HG03135 (cell line): Measurements from ENCODE around the gene ATG12.
"Not testable (repeated sequence)": the region's sequence is repeated elsewhere in the genome, so short reads cannot be mapped to it uniquely, and the experiment has no call there.

Experiments used
- ATAC-seq: cut with Tn5 transposase; IDR thresholded peaks from one replicate; pipeline ENCODE4 v1.9.1; 2021; ENCODE audit warnings: mild to moderate bottlenecking, moderate library complexity; ENCODE audit not compliant: unreplicated experiment

The ATG12 gene

DNA sequence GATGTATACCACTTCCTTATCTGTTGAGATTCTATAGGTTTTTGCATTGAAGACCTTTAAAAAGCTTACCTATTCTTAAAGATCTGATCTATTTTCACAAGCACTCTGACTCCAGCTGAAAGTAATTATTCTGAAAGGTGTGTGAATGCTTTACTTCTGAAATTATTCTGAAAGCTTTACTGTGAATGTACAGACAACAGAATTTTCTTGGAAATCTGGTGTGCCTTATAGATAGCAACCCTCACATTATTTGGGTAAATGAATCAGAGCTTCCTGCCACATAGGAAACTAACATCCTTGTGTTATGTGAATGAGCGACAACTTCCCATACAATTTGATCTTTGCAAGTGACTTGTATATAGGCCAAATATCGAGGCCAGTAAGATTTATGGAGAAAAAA, 31.4 kb downstream of the ATG12 start:
- ATAC-seq = no peak

DNA sequence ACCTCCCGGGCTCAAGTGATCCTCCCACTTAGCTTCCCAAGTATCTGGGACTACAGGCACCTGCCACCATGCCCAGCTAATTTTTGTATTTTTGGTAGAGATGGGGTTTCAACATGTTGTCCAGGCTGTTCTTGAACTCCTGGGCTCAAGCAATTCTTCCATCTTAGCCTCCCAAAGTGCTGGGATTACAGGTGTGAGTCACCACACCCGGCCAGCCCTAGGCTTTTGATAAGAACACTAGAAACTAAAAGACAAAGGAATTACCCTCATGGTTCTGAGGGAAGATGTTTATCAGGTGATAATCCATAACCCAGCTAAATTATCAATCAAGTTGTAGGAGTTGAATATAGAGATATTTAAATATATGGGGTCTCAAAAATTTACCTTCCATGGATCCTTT, 33.3 kb downstream of the ATG12 start:
- ATAC-seq = not testable (repeated sequence)

DNA sequence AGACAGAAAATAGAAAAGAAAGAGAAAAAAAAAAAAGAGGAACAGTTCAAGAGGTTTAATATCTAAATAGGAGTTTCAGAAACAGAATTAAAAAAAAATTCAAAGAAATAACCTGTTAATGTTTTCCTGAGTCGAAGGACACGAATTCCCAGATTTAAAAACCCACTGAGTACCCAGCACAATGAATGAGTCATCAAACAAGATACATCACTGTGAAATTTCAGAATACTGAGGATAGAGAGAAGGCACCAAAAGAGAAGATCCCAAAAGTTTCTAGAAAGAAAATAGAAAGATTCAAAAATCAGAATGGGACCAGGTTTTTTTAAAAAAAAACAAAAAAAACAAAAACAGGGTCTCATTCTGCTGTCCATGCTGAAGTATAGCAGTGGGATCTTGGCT, 33.7 kb downstream of the ATG12 start:
- no peak for ATAC-seq

DNA sequence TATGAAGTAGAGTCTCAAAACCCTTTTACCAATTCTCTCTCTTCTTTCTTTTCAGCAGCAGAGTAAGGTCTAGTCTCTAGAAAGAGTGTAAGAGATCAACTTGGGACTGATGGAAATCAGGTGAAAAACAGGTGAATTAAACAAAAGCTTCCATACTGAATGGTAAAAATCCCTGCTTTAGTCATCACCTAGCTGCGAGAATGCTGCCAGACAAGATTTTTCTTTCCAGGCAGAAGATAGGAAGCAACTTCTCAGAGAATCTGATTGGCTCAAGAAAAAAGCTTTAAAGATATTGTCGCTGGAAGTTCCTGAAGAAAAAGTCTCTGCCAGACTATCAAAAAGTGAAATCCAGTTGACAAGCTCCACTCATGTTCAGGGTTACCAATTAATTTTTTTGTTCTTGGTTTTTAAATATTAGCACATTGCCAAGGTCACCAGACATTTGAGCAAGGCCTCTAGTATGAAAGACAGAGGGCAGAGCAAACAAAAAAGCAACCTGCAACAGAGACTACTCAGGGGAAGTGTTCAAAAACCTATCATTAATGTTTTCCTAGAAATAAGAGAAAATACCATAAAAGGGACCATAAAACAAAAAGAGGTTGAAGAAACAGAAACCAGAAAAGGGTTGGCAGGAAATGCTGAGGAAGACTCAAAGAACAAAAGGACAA, 34.2 kb downstream of the ATG12 start:
- ATAC-seq = no peak

DNA sequence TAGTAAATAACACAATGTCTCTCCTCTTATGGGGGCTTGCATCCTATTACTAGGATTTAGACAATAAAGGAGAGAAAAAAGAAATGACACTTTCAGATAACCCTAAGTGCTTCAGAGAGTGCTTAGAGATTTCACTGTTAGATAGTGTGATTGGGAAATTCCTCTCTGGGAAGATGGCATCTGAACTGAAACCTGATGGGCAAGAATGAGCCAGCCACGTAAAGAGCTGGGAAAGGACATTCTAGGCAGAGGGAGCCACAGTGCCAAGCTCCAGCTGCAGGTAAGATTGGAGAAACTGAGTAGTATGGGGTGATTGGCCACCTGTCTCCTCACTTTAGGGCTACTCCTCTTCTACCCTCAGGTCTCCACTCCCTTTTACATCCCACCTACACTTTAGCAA, 39.4 kb downstream of the ATG12 start:
- ATAC-seq = no peak

DNA sequence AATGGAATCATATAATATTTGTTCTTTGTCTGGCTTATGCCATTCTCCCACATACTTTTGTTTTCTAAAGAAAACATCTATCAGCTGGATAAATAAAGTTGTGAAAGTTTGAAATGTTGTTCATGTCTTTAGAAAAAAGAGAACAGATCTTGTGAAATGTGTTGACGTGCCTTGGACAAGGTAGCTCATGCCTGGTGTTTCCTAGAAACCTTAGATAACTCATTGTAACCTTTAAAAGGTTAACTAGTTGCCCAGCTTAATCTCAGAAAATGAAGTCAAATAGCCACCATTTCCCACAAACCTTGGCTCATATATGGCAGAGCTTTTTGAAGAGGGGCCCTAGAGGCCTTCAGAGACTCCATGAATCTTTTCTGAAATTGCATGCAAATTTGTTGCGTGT, 40.2 kb downstream of the ATG12 start:
- ATAC-seq = no peak

DNA sequence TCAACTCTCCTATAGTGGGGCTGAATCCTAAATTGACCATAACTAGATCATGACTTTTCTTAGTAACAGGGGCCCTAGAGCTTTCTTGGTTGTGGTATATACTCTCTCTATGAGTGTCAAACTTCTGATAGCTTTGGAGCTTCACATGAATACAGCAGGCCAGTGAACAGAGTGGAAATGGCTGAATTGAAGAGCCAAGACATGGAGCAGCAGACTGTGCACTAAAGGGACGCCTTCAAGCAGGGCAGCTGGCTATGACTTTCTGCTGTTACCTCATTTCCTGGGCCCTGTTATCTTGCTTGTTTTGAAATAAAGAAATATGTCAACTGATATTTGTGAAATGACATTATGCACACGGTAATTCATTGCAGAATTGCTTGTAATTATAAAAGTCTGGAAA, 41.3 kb downstream of the ATG12 start:
- ATAC-seq = no peak

DNA sequence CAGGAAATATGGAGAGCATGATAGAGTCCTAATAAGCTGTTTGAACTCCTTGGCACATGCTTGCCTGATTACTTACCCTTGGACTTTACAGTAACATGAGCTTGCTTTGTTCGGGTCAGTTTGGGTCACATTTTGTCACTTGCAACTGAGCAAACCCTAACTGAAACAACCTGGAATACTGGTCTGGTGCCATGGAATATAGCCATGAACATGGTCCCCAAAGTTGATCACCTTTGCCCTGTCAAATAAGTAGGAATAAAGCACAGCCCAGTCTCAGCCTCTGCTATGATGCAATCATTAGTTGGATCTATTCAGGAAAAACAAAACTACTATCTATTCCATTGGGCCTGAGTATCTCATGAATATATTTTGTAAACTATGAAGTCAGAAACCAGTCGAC, 43.1 kb downstream of the ATG12 start:
- ATAC-seq = no peak

DNA sequence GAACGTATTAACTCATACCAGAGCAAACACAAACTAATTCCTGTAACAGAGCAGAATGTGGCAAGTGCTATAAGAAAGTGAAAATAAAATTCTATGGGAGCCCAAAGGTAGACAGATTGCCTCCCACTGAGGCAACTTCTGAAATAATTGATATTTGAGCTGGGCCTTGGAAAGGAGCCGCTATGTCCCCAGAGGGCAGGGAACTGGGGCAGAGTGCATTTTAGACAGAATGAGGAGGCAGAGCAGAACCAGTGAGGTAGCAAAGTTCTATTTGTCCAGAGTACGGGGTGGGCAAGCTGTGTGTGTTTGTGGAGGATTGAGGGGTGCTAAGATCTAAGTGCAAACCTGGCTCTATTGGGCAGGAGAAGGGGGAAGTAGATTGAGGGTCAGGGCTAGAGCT, 44.7 kb downstream of the ATG12 start:
- ATAC-seq = no peak

DNA sequence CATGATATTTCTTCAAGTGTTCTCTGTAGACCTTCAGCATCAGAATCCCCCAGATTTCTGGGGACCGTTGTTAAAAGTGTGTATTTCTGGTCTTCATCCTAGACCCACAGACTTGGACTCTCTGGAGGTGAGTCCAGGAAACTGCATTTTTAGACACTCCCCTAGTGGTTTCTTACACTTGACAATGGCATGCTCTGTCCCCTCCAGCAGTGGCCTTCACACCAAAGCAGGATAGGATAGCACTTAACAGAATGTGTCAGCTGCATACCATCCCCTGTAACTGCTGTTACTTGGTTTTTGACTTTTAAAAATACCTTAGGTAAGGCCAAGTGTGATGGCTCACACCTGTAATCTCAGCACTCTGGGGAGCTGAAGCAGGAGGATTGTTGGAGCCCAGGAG, 45.7 kb downstream of the ATG12 start:
- ATAC-seq = no peak

DNA sequence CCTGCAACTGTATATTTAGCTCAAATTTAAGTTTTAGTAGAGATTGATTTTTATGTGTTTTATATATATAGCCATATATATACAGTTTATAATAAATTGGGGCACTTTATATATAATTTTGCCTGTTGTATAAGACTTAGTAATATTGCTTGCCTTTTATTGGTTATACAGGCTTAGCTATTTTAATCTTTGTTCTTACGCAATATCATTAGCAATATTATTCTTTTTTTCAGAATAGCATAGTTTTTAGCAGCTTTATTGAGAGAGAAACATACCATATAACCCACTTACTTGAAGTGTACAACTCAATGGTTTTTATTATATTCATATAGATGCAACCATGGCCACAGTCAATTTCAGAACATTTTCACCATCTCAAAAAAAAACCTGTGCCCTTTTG, 52.9 kb downstream of the ATG12 start:
- no peak for ATAC-seq

DNA sequence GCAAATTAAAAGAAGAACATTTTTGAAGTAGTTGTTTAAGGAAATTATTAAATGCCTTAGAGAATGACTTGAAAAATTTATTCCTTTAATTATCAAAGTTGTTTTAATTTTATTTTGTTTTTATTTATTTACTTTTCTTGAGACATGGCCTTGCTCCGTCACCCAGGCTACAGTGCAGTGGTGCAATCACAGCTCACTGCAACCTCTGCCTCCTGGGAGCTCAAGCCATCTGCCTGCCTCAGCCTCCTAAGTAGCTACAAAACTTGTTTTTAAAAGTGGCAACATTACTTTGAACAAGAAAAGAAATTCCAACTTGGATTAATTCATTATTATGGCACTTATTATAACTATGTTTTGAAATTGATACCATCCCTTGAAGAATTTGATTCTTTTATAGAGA, 53.9 kb downstream of the ATG12 start:
- ATAC-seq = no peak

DNA sequence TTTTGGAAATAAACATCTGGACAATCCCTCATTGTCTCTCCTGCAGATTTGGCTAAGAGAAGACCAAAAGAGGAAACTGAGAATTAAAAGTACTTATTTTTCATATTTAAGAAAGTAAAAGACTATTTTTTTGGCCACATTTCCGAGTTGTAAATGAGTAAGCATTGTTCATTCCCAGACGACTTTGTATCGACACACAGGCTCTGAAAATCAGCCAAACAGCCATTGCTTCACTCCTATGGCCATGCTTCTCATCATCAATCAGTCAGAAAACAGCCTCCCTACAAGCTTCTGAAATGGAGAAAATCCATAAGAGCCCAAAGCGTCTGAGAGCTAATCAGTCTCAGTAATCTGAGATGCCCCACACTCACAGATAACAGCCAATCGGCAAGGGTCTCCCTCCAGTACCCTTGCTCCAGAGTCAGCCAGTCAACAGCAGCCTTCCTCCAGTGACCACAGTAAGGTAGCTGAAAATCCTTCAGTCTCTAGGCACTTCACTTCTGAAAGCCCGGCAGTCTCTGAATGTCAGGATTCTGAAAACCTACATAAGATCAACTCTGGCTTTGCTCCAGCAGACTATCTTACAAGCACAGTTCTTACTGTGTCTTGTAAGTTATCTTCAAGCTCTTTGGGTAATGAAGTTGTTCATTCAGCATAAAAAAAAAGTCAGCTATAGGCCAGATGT, 55.8 kb downstream of the ATG12 start:
- ATAC-seq = no peak

DNA sequence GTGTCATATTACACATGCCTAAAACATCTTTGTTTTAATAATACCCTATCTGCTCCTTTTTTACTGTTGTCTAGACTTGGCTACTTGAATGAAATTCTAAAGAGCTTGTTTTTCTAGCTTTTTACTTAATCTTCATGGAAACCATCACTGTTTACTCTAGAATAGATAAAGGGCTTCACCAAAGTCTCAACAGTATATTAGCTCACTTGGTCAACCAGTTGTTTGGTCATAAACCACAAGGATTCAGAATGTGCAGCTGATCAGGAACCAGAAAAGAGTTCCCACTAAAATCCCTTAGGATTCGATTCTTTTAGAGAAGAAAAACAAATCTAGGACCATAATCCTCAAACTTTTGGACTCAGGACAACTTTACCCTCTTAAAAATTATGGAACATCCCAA, 62.9 kb downstream of the ATG12 start:
- no peak for ATAC-seq
